Thoracic aorta (tissue), 2 donors: Measurements from ENCODE around the gene AEN. TPM values are rescaled to one million over a fixed set of nuclear protein-coding genes. Genes with fewer than 3 reads are reported as not detected.

Source experiments
- ATAC-seq: fragments of 150-250 bp; one replicate; pipeline ENCODE4 v1.8.0; 2017; ENCODE audit warnings: low read depth; ENCODE audit not compliant: insufficient number of reproducible peaks, low FRiP score
- DNase-seq: peaks from one replicate; pipeline ENCODE4 v3.0.0-alpha.2; 2020; ENCODE audit warnings: low spot score
- H3K27ac ChIP-seq, 2 donors: fragments of 200-600 bp; sonication (generic); 1 replicate in 1 of 2; 2 replicates in 1 of 2; pipeline ENCODE4 v1.5.1; 2016; ENCODE audit warnings: mild to moderate bottlenecking in 2 of 2, moderate library complexity in 2 of 2
- H3K27me3 ChIP-seq: fragments of 200-600 bp; sonication (generic); replicated peaks from 2 replicates; pipeline ENCODE4 v1.6.0; 2016; ENCODE audit warnings: mild to moderate bottlenecking; ENCODE audit not compliant: insufficient read depth
- H3K36me3 ChIP-seq: fragments of 200-600 bp; sonication (generic); one replicate; pipeline ENCODE4 v1.5.1; 2016
- H3K4me1 ChIP-seq, 2 donors: fragments of 200-600 bp; sonication (generic); 1 replicate in 1 of 2; 2 replicates in 1 of 2; pipeline versions ENCODE4 v1.5.1 to v1.6.0; 2016; ENCODE audit warnings: low read depth in 2 of 2, mild to moderate bottlenecking in 1 of 2; ENCODE audit not compliant: control insufficient read depth in 1 of 2
- H3K4me3 ChIP-seq: fragments of 200-600 bp; sonication (generic); 2 replicates; pipeline ENCODE4 v1.5.1; 2016; ENCODE audit warnings: mild to moderate bottlenecking
- H3K9me3 ChIP-seq: fragments of 200-600 bp; sonication (generic); 2 replicates; pipeline ENCODE4 v1.5.1; 2016
- total RNA-seq, 2 donors: library from RNA; depleted of rRNA; stranded (reverse); fragments of >200 nt; gene quantifications; one replicate each; pipeline versions ENCODE4 v1.1.0 to v1.2.3, GENCODE V29; 2016
- TF ChIP-seq, protein P1 (sequence below): fragments of 200-600 bp; sonication (generic); IDR thresholded peaks from one replicate; pipeline ENCODE4 v1.5.1; 2019; ENCODE audit warnings: antibody characterized with exemption

Gene AEN
- total RNA-seq, 2 donors from 2014 or later: 36.0 to 36.3 TPM

DNA sequence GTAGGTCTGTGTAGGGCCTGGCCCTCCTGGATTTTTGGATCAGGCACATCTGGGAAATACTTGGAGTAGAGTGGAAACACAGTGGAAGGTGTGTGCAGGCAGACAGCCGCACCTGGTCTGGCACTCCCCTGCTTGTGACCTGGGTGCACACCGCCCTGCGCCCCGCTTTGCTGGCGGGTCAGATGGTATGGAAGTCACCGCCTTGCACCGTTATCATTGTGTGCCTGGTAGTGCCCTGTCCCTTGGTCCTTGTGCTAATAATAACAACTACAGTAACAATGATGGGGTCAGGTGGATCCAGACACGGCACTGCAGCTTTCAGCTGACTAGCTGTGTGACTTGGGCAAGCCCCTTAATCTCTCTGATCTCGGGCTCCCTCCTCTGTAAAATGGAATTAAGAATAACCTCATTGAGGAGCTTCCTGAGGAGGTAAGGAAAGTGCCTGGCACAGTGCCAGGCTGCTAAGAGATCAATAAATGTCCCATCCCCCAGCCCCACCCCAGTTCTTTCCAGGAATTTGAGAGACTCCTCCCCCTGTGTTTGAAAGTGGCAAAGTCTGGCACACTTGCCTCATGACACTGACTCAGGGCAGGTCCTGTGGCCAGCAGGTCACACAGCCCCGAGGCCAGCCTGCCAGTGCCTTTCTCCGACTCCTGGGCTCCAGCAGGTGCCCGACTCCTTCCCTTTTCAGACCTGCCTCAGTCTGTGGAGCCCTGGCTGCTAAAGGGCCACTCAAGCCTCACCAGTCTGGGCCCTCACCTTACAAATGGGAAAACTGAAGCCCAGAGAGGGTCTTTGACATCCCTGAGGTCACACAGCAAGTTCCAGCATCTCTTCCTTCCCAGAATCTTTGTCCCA, 27.4 kb downstream of the AEN start:
- no peaks in the 10 kb centered on the region for H3K4me1 ChIP-seq
- H3K27me3 ChIP-seq: no peaks in the 10 kb centered on the region
- ATAC-seq: no peak
- DNase-seq: no peak
- H3K36me3 ChIP-seq: no peaks in the 10 kb centered on the region
- TF ChIP-seq, protein P1, sequence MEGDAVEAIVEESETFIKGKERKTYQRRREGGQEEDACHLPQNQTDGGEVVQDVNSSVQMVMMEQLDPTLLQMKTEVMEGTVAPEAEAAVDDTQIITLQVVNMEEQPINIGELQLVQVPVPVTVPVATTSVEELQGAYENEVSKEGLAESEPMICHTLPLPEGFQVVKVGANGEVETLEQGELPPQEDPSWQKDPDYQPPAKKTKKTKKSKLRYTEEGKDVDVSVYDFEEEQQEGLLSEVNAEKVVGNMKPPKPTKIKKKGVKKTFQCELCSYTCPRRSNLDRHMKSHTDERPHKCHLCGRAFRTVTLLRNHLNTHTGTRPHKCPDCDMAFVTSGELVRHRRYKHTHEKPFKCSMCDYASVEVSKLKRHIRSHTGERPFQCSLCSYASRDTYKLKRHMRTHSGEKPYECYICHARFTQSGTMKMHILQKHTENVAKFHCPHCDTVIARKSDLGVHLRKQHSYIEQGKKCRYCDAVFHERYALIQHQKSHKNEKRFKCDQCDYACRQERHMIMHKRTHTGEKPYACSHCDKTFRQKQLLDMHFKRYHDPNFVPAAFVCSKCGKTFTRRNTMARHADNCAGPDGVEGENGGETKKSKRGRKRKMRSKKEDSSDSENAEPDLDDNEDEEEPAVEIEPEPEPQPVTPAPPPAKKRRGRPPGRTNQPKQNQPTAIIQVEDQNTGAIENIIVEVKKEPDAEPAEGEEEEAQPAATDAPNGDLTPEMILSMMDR: no peak
- no peaks in the 10 kb centered on the region for H3K9me3 ChIP-seq
- H3K4me3 ChIP-seq: no peak overlapping the region
- H3K27ac ChIP-seq: no peak overlapping the region

- H3K4me1 ChIP-seq: no peaks in the 10 kb centered on the region
- H3K27ac ChIP-seq: no peak overlapping the region
- no peaks in the 10 kb centered on the region for H3K36me3 ChIP-seq
- TF ChIP-seq, protein P1: no peak
- DNase-seq (no peak), ATAC-seq (no peak)
- H3K4me3 ChIP-seq: no peak overlapping the region
- no peaks in the 10 kb centered on the region for H3K27me3 ChIP-seq
- H3K9me3 ChIP-seq: no peaks in the 10 kb centered on the region
Measured at GRCh38 chr15:88649286-88649733, 28.2 kb downstream of the AEN start.

GRCh38 chr15:88649753-88650551, 28.8 kb downstream of the AEN start:
- H3K4me3 ChIP-seq: no peak overlapping the region
- TF ChIP-seq, protein P1: no peak
- H3K9me3 ChIP-seq: no peaks in the 10 kb centered on the region
- H3K36me3 ChIP-seq: no peaks in the 10 kb centered on the region
- H3K4me1 ChIP-seq: no peaks in the 10 kb centered on the region
- H3K27ac ChIP-seq: no peak overlapping the region
- H3K27me3 ChIP-seq: no peaks in the 10 kb centered on the region
- no peak for ATAC-seq
- no peak for DNase-seq

GRCh38 chr15:88650556-88650955, 29.4 kb downstream of the AEN start:
- no peaks in the 10 kb centered on the region for H3K27me3 ChIP-seq
- ATAC-seq (no peak), DNase-seq (no peak)
- TF ChIP-seq, protein P1: no peak
- no peak overlapping the region for H3K27ac ChIP-seq
- no peaks in the 10 kb centered on the region for H3K4me1 ChIP-seq
- H3K4me3 ChIP-seq: no peak overlapping the region
- H3K9me3 ChIP-seq: no peaks in the 10 kb centered on the region
- H3K36me3 ChIP-seq: no peaks in the 10 kb centered on the region

- no peaks in the 10 kb centered on the region for H3K4me1 ChIP-seq
- DNase-seq (no peak), ATAC-seq (no peak)
- no peak overlapping the region for H3K27ac ChIP-seq
- H3K4me3 ChIP-seq: no peak overlapping the region
- TF ChIP-seq, protein P1: no peak
- H3K27me3 ChIP-seq: no peaks in the 10 kb centered on the region
- no peaks in the 10 kb centered on the region for H3K36me3 ChIP-seq
- H3K9me3 ChIP-seq: no peaks in the 10 kb centered on the region
Measured at GRCh38 chr15:88651136-88651732, 30.1 kb downstream of the AEN start.
